Embryonic facial prominence (tissue), 1 donor: Measurements from ENCODE around the gene ZNF536.

Source experiments
- DNase-seq: peaks from one replicate; pipeline ENCODE4 v3.0.0-alpha.2; 2016; ENCODE audit errors: extremely low spot score

Gene ZNF536

GRCh38 chr19:30529876-30530275 lies 157.7 kb downstream of the ZNF536 start:
- no peak for DNase-seq

GRCh38 chr19:30530751-30531150 lies 158.6 kb downstream of the ZNF536 start:
- DNase-seq, result no peak

GRCh38 chr19:30535011-30535410 lies 162.8 kb downstream of the ZNF536 start:
- no peak for DNase-seq

GRCh38 chr19:30536975-30537374 lies 164.8 kb downstream of the ZNF536 start:
- no peak for DNase-seq

- no peak for DNase-seq
These were observed 167.1 kb downstream of the ZNF536 start for GRCh38 chr19:30539315-30539714.

GRCh38 chr19:30539981-30540380 lies 167.8 kb downstream of the ZNF536 start:
- DNase-seq, result no peak

- no peak for DNase-seq
These were observed 168.6 kb downstream of the ZNF536 start for GRCh38 chr19:30540761-30541160.

GRCh38 chr19:30541575-30541974 lies 169.4 kb downstream of the ZNF536 start:
- DNase-seq, result no peak

GRCh38 chr19:30543243-30543945 lies 171.2 kb downstream of the ZNF536 start:
- DNase-seq, result no peak

- no peak for DNase-seq
These were observed 173.6 kb downstream of the ZNF536 start for GRCh38 chr19:30545752-30546151.

- no peak for DNase-seq
These were observed 174.1 kb downstream of the ZNF536 start for GRCh38 chr19:30546332-30546731.

GRCh38 chr19:30547246-30547645 lies 175.1 kb downstream of the ZNF536 start:
- no peak for DNase-seq

GRCh38 chr19:30549151-30549550 lies 177.0 kb downstream of the ZNF536 start:
- no peak for DNase-seq

GRCh38 chr19:30551271-30551670 lies 179.1 kb downstream of the ZNF536 start:
- DNase-seq, result no peak

- no peak for DNase-seq
These were observed 180.4 kb downstream of the ZNF536 start for GRCh38 chr19:30552593-30552992.

- DNase-seq, result no peak
These were observed 183.0 kb downstream of the ZNF536 start for GRCh38 chr19:30555075-30555790.

GRCh38 chr19:30555791-30556110 lies 183.6 kb downstream of the ZNF536 start:
- no peak for DNase-seq

- DNase-seq, result no peak
These were observed 184.1 kb downstream of the ZNF536 start for GRCh38 chr19:30556230-30556711.

GRCh38 chr19:30557212-30557611 lies 185.0 kb downstream of the ZNF536 start:
- DNase-seq, result no peak

- no peak for DNase-seq
These were observed 185.9 kb downstream of the ZNF536 start for GRCh38 chr19:30557927-30558557.

GRCh38 chr19:30558793-30559192 lies 186.6 kb downstream of the ZNF536 start:
- no peak for DNase-seq

GRCh38 chr19:30559446-30559845 lies 187.3 kb downstream of the ZNF536 start:
- no peak for DNase-seq

GRCh38 chr19:30562981-30563380 lies 190.8 kb downstream of the ZNF536 start:
- DNase-seq, result no peak
